Activated T-cell treated with anti-CD3 and anti-CD28 coated beads, Interleukin-2, amount 50 U/mL, for 48 hours (primary cell): ENCODE data around the gene KAZN.
A peak's percentile ranks its signal among the peaks of the same experiment; 100 is the strongest.
"Not testable (repeated sequence)": the region's sequence is repeated elsewhere in the genome, so short reads cannot be mapped to it uniquely, and the experiment has no call there.

Source experiments
- DNase-seq, 2 experiments: peaks; one replicate each; pipeline ENCODE4 v3.0.0-alpha.2; 2020

The KAZN gene

DNA sequence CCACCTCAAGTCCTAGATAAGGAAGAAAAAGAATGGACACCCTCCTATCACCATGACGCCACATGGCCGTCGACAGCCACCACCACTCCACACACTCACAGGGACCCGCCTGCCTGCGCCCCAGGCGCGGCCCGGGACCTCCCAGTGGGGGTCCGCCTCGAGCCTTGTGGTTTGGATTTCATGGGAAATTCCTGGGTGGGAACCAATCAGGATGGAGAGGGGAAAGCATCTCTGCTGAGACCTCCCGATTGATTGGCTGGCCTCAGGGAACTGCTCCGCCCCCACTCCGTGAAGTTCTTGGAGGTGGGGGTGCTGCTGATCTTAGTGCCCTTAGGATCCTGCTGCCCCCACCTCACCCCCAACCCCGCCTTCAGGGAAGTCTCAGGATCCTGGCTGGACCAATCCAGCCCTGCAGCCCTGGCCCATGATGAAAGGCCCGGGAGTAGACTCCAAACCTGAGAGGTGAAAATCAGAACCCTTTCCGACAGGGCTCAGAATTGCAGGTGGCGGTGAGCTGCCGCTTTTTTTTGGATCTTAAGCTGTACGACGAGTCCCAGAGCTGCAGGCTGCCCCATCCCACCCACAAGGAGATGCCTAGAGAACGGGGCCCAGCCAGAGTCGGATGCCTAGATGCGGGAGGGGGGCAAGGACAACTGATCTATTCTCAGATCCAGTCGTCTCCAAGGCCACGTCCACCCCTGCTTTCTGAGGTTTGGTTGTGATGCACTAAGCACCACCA lies 526.0 kb downstream of the KAZN start:
- DNase-seq = no peak

DNA sequence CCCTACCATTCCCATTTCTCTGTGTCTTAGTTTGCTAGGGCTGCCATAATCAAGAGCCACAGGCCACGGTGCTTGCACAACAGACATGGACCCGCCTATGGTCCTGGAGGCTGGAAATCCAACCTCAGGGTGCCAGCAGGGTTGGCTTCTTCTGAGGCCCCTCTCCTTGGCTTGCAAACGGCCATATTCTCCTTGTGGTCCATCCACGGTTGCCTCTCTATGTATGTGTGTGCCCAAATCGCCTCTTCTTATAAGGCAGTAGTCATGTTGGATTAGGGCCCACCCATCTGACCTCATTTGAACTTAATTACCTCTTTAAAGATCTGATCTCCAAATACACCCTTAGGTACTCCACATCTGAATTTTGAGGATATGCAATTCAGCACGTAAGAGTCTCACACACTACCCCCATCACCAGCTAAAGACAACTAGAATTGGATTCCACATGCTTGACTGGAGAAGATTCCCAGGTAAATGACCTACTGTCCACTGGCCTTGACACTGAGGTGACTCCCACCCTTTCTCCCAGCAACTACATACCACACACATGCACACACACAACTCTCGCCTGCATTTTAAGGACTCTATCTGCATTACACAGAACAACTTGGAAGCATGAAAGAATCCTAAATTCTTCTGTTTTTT lies 526.7 kb downstream of the KAZN start:
- no peak for DNase-seq

DNA sequence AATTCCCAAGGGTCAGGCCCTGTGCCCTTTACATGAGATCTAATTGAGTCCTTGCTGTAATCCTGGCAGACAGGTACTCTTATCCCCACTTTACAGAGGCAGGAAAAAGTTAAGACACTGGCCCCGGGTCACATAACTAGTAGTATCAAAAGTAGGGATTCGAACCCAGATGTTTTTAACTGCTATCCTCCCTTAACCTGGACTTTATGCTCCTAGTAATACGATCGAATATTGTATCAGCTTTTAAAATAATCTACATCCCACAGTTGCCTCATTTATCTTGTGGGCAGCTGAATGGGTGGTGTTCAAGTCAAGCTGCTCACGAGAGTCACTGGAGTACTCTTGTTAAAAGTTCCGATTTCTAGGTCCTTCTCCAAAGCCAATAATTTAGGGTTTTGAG lies 529.6 kb downstream of the KAZN start:
- DNase-seq = no peak

DNA sequence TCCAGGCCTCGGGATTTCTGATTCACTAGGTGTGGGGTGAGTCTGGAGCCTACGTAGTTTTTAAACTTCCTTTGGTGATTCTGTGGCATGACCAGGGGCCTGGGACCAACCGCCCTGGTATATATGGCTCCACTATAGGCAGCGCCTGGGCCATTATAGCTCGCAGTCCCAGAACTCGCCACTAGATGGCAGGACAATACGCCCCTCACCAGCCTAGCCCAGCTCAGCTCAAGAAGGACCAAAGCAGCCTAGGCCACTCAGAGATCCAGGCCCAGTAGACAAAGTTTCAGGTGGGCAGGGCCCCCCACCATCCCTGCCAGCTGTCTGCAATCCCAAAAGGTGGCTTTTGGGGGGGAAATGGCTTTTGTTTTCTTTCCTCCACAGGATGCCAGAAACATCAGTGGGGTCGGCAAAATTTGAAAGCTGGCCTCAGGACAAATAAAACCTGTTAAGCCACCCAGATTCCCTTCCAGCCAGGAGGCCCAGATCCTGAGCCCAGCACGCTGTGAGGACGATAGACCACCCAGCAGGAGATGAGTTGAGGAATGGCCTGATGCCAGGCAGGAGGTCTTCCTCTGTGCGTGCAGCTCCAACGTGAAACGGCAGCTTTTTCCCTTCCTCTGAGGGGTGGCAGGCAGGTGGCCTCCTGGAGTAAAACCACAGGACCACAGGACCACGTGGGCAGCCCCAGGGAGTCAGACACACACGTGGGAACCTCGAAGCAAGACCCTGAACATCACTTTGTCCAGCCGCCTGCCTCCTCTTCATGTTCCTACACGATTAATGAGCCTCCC lies 530.2 kb downstream of the KAZN start:
- DNase-seq = peak; percentile 79 to 86

DNA sequence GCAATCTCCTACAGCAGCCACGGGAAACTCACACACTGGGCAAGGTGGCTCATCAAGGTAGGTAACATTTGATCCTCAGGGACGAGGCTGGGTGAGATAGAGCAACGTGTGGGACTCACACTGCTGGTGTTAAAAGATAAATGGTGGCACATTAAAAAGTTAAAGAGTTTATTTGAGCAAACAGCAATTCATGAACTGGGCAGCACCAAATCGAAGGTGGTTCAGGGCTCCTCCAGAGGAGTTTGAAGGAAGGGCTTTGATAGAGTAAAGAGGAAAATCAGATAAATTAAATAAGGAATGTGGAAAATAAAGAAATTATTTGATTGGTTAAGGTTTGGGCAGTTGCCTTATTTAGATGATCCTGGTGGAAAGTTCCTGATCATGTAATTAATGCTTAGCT lies 531.5 kb downstream of the KAZN start:
- no peak for DNase-seq

DNA sequence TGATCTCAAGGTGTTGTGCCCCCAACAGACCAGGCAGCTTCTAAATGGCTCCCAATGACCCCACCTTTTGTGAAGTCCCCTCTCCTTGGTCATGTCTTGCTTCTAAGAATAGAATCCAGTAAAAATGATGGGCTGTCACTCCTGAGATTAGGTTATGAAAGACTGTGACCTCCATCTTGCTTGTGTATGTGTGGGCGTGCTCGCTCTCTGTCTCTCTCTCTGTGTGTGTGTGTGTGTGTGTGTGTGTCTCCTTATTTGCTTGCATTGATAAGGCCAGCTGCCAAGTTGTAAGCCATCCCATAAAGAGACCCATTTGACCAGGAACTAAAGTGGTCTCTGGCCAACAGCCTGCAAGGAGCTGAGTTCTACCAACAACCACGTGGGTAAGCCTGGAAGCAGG lies 532.1 kb downstream of the KAZN start:
- no peak for DNase-seq

DNA sequence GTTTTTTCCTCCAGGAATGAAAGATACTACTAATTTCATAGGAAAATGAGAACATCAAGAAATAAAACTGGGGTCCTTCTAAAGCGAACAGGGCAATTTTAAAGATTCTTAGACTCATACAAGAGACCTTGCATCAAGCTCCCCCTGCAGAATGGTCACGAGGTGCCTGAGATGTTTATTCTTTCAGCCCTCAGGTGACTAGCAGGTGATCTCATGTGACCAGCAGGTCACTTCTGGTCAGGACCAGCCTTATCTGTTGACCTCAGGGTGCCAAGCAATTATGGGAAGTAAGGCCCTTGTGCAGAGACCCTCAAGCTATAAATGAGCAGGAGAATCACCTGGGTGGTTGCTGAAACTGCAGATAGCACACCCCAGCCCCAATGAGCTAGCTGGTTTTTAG lies 534.5 kb downstream of the KAZN start:
- DNase-seq = no peak

DNA sequence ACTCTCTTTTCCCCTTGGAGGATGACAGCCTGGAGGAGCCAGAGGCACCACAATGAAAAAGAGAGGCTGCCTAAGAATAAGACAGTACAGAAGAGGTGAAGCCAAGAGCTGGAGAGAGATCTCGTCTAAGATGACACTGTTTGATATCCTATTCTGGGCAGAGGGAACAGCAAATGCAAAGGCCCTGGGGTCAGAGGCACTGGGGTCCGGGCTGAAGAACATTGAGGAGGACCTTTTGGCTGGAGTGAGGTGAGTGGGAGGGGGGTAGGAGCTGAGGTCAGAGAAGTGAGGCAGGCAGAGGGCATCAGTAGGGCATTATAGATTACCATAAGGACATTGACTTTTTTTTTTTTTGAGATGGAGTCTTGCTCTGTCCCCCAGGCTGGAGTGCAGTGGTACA lies 535.8 kb downstream of the KAZN start:
- DNase-seq = no peak

DNA sequence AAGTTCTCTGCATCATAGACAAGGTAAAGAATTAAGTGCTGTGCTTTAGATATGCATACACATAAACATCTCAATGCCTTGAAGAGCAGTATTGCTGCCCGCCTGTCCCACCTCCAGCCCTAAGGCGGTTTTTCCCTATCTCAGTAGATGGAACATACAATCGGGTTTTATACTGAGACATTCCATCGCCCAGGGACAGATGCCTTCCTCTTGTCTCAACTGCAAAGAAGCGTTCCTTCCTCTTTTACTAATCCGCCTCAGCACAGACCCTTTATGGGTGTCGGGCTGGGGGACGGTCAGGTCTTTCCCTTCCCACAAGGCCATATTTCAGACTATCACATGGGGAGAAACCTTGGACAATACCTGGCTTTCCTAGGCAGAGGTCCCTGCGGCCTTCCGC lies 537.1 kb downstream of the KAZN start:
- DNase-seq = not testable (repeated sequence)

DNA sequence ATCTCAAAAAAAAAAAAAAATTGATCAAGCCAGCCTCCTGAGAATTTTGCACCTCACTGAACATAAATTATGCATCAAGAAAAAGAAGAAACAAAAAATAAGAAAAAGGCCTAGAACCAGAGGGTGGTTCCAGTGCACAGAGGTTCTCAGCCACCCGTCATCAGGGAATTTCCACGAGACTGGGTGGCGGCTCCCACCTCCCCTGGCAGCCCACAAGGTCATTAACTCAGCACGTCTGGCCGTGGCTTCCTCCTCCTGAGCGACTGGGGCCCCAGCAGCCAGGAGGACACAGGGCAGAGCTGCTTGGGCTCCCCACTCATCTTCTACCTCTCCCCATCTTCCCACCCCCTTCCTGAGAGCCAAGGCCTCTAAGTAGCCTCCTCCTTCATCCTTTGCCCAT lies 539.3 kb downstream of the KAZN start:
- DNase-seq = no peak

DNA sequence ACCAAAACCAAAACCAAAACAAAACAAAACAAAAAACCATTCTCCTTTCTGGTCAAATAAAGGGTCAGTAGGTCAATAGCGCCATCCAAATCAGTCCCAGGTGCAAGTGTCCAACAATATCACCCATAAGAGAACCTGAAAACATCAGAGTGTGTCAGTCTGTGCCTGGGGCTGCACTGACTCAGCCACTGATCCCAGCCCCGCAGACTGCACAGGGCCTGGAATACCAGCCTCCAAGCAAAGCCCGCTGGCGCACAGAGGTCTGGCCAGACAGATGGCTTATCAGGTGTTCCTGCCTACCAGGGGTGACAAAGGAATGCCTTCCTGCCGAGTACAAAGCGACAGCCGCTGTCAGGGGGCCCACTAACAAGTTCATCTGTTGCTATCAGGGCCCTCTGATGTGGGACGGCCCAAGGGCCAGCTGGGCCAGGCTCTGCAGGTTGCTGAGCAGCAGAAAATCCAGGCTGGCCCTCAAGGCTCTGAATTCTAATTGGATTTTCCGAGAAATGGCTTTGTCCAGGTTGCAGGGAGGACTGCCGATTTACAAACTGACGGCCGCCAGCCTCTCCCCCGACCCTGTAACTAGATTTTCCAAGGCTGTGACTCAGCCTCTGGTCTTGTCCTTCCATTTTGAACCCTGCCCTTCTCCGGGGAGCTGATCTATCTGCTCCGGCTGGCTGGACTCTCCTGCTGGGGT lies 541.3 kb downstream of the KAZN start:
- DNase-seq = no peak

DNA sequence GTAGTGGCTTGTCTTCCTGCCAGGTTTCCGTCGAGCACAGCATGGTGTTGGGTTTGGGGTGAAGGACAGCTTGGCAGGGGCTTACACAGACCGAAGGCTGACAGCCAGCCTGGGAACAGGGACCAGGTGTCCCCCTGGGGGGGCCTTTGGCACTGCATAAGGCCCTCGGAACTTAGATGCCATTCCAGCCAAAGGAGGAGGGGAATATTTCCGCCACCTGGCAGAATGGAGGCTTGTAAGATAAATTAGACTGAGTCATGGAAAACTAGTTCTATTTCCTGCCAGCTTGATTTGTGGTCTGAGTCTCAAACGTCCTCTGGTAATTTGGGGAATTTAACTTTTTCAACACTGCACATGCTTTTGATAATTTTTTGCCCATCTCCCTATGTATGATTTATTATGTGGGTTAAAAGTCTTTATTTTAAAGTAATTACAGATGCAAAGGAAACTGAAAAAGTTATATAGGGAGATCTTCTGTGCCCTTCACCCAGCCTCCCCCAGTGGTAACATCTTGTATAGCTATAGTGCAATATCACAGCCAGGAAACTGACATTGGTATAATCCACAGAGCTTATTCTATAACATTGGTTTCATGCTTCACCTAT lies 543.6 kb downstream of the KAZN start:
- no peak for DNase-seq

DNA sequence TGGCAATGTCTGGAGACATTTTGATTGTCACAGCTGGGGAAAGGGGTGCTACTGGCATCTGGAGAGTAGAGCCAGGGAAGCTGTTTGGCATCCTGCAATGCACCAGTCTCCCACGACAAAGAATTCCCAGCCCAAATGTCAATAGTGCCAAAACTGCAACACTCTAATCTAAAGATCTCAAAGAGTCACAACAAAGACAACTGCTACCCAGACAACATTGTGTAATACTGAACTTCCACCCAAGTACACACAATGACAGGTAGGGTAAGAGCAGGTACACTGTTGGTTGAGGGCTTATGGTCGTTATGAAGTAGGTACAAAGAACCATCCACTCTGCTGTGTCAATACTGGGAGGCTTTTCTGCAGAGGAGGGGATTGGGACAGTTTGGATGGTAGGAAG lies 546.8 kb downstream of the KAZN start:
- DNase-seq = no peak

DNA sequence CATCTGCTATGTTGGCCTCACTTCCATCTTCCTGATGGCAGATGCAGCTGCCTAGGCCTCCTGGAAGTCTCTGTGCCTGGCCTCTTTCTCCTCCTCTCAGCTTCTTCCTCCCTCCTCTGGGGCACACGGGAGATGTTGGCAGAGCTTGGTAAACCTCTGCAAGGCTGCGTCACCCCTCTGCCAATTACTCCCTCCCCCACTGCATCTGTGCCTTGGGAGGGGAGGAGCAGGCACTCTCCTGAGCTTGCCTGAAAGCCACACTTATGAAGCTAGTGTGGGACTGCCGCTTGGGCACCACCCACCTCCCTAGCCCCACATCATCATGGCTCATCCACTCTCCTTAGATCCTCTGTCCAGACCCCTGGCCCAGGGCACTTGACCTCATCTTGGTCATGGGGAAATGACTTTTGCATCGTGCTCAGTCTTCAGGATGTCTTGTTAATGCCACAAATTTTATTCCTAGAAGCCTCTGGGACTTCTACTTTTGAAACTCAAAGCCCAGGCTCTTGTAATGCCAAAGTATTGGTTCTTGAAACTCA lies 547.7 kb downstream of the KAZN start:
- DNase-seq = no peak

DNA sequence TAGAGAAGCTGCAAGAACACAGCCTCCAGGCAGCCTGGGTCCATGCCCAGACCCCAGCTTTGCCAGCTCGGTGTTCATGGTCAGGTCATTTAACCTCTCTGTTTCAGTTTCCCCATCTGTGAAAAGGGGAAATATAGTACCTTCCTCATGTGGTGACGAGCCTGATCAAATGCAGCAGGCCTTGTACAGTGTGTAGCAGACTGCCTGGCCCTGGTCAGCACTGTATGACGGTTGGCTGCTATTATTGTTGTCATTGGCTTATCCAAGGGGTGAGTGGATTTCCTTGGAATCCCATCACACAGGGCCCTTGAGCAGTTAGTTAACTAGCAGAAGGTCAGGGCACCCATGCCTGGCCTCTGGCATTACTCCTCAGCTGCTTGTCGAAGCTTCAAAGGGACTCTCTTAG lies 548.5 kb downstream of the KAZN start:
- no peak for DNase-seq

DNA sequence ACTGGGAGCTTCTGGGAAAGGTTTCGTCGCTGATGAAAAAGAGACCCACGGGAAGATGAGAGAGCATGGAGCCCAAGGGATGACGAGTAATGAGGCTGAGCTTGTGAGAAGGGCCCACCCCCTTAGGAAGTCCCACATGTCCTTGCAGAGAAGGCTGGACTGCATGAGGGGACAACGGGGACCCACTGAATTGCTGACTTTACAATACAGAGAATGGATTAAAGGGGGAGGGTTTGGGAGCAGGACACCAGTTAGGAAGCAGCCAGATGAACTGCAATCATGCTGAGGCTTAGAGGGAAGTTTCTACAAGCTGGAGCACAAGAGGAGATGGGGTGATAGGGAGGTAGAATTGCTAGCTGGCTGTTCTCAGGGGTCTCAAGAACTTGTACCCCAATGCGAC lies 549.5 kb downstream of the KAZN start:
- DNase-seq = no peak

DNA sequence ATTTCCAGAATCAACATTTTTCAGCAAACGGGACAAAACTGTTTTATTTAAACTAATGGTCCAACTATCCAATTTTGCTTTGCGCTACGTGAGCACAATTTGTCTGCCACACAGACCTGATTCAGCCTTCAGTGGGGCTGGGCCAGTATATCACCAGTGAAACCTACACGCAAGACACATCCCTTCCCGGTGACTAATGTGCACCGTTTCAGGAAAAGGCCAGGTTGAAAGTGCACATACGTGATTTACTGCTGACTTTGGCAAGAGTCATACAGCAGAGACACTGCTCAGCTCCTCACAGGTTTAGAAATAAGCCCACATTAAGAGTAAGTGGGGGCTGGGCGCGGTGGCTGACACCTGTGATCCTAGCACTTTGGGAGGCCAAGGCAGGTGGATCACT lies 550.0 kb downstream of the KAZN start:
- no peak for DNase-seq

DNA sequence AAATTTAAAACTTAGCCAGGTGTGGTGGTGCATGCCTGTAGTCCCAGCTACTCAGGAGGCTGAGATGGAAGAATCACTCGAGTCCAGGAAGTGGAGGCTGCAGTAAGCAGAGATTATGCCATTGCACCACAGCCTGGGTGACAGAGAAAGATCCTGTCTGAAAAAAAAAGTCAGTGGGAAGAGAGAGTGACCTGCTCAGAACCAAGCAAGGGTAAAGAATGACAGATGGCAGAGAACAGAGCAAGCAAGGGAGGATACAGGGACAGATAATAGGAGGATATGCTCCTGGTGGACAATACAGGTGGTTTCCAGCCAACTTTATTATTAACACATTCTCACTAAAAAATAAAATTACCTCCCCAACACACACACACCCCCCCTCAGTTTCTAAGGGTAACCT lies 550.5 kb downstream of the KAZN start:
- DNase-seq = no peak

DNA sequence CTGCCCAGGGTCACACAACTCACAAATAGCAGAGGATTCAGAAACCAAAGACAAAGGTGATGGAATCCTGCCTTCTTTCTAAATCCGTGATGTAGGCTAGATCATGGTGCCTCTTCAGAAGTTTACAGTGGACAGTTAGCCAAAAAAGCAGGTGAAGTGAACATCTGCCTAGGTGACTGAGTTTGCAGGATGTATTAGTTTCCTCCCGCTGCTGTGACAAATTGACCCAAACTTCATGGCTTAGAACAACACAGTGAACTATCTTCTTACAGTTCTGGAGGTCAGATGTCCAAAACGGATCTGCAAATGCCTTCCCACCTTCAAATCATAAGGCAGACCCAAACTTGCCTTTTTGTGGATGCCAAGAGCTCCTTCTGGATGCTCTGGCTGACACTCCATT lies 551.9 kb downstream of the KAZN start:
- DNase-seq = no peak

DNA sequence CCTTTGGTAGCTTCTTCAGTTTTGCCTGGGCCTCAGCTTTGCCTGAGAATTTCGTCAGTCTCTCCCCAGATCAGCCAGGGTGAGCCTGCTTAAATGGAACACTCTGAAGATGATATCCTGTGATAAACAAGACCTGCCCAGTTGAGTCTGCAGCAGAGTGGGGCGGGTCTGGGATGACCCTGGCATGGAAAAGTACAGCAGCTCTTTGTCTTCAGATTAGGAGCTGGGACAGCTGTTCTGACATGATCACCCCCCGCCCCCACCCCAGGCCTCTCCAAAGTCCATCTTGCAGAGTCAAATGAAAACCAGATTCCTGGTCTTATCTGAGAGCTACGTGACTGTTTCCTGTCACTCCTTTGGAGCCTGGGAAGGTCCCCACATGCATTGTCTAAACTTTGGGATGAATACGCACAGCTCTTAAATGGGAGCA lies 552.9 kb downstream of the KAZN start:
- no peak for DNase-seq

DNA sequence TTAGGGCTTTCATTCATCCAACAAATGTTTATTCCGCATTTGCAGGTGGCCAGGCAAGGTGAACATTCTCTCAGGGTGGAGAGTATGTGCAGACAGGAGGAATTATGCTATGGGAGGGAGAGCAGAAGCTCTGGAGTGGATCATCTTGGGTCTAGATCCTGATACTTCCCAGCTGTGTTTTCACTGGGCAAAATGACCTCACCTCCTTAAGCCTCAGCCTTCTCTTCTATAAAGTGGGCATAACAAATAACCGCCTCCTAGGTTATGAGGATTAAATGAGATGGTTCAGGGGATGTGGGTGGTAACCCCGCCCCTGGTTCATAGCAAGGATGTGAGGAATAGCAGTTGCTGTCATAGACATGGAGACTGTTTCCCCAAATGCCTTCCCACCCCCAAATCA lies 553.4 kb downstream of the KAZN start:
- DNase-seq = no peak

DNA sequence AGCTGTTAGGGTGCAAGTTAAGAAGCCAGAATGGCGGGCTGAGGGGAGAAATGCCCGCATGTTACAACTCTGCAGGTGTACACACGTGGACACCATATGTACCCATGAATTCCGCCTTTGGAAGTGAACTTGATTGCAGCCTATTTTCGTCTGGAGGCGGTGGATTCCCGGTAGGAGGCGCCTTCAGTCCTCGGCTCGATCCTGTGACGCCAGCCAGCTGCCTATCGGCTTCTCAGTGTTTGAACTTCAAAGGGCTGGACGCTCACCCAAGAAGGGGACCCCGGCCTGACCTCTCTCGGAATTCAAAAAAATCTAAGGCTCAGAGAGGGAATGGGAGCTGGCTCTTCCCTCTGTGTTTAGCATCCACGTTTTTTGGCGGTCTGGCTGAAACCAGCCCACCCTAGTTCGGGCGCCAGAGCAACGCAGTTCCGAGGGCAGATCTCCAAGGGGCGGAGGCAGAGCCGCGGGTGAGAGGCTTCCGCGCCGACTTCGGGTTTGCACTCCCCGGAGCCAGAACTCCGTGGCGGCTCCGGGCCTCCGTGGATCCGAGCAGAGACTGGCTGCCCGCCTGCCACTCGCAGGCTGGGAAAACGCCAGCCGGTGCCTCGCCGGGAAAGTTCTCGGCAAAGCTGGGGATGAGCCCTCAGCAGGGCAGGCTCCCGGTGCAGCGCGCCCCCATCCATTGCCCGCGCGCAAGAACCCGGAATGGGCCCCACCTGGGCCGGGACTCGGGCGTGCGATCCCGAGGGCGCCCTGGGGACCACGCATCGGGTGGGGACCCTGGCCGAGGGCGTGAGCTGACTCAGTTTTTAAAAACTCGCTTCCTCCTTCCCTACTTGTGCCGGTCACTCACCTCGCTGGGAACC lies 554.1 kb downstream of the KAZN start:
- peak; percentile 37 to 43 for DNase-seq
